Keratinocyte (primary cell): Measurements from ENCODE around the gene OTOF. TPM values are rescaled to one million over a fixed set of nuclear protein-coding genes. Genes with fewer than 3 reads are reported as not detected.

Experiments
- DNase-seq: peaks from one replicate; pipeline ENCODE4 v3.0.0-alpha.2; 2011; ENCODE audit warnings: low read depth, missing footprints, low spot score
- FAIRE-seq: peaks from 2 replicates; lab custom pipeline; 2011; peaks lifted over from hg19 to GRCh38; lab: Jason Lieb, UNC
- H2AFZ ChIP-seq: 2 replicates; pipeline ENCODE4 v1.6.0; 2012; ENCODE audit warnings: low read length, control low read depth, inconsistent platforms; ENCODE audit not compliant: control insufficient read depth
- H3K27ac ChIP-seq: 2 replicates; pipeline ENCODE4 v1.5.1; 2011; ENCODE audit warnings: low read length; ENCODE audit not compliant: control insufficient read depth, insufficient read depth
- H3K27me3 ChIP-seq: 3 replicates; pipeline ENCODE4 v1.6.0; 2011; ENCODE audit warnings: low read length; ENCODE audit not compliant: control insufficient read depth, insufficient read depth; ENCODE audit errors: extremely low read depth
- H3K36me3 ChIP-seq, 2 experiments: 2 replicates in 1 of 2; 3 replicates in 1 of 2; pipeline ENCODE4 v1.5.1; 2011; ENCODE audit warnings: low read length in 2 of 2, mild to moderate bottlenecking in 1 of 2; ENCODE audit not compliant: control insufficient read depth in 2 of 2, insufficient read depth in 2 of 2; ENCODE audit errors: extremely low read depth in 1 of 2
- H3K4me1 ChIP-seq: 3 replicates; pipeline ENCODE4 v1.5.1; 2011; ENCODE audit warnings: low read length; ENCODE audit not compliant: control insufficient read depth, insufficient read depth; ENCODE audit errors: extremely low read depth
- H3K4me2 ChIP-seq: 3 replicates; pipeline ENCODE4 v1.6.0; 2011; ENCODE audit warnings: low read depth, low read length; ENCODE audit not compliant: control insufficient read depth, insufficient read depth; ENCODE audit errors: extremely low read depth
- H3K4me3 ChIP-seq, 3 experiments: fragments of 200-600 bp in 1 of 3; sonication (generic) in 1 of 3; 2 replicates in 2 of 3; 3 replicates in 1 of 3; pipeline ENCODE4 v1.5.1; 2011 to 2016; ENCODE audit warnings: low read length in 3 of 3, mild to moderate bottlenecking in 3 of 3, control low read depth in 2 of 3, inconsistent platforms in 1 of 3, low read depth in 1 of 3, mixed read lengths in 1 of 3, mixed run types in 1 of 3, moderate library complexity in 1 of 3; ENCODE audit not compliant: control insufficient read depth in 2 of 3, insufficient read depth in 2 of 3; ENCODE audit errors: extremely low read depth in 1 of 3
- H3K79me2 ChIP-seq: 2 replicates; pipeline ENCODE4 v1.6.0; 2012; ENCODE audit warnings: low read length; ENCODE audit not compliant: control insufficient read depth, insufficient read depth
- H3K9ac ChIP-seq: 3 replicates; pipeline ENCODE4 v1.6.0; 2011; ENCODE audit warnings: low read length; ENCODE audit not compliant: control insufficient read depth, insufficient read depth; ENCODE audit errors: extremely low read depth
- H3K9me1 ChIP-seq: 3 replicates; pipeline ENCODE4 v1.6.0; 2011; ENCODE audit warnings: low read length; ENCODE audit not compliant: control insufficient read depth, insufficient read depth; ENCODE audit errors: extremely low read depth
- H3K9me3 ChIP-seq: 2 replicates; pipeline ENCODE4 v1.5.1; 2012; ENCODE audit warnings: low read depth, low read length; ENCODE audit not compliant: control insufficient read depth
- H4K20me1 ChIP-seq: 3 replicates; pipeline ENCODE4 v1.6.0; 2011; ENCODE audit warnings: low read length; ENCODE audit not compliant: control insufficient read depth, insufficient read depth; ENCODE audit errors: extremely low read depth
- EZH2 ChIP-seq: IDR thresholded peaks from one replicate; pipeline ENCODE4 v1.6.1; 2012; ENCODE audit warnings: inconsistent platforms, mild to moderate bottlenecking, low read length, moderate library complexity
- dilution Hi-C: fragments of 300-500 bp; cut with MboI; formaldehyde crosslinking; loops from one replicate; pipeline ENCODE4 v1.7.0; 2020; ENCODE audit warnings: low sequenced_read_pairs; ENCODE audit not compliant: extremely low pct_ligation_motif_present
- polyA plus RNA-seq, 5 experiments: library from polyadenylated mRNA; depleted of rRNA in 3 of 5; stranded (reverse) in 3 of 5; stranded (forward) in 1 of 5; unstranded in 1 of 5; fragments of >200 nt; gene quantifications; 1 replicate in 1 of 5; 2 replicates in 3 of 5; 3 replicates in 1 of 5; pipeline versions ENCODE4 v1.2.1 to v1.2.3, GENCODE V29; 2011 to 2012; ENCODE audit warnings: missing spikeins in 2 of 5, low read depth in 1 of 5, low replicate concordance in 1 of 5
- TF ChIP-seq, protein P1 (sequence below), 3 experiments: IDR thresholded peaks in 1 of 3; conservative IDR thresholded peaks in 1 of 3; optimal IDR thresholded peaks in 1 of 3; 2 replicates in 2 of 3; 3 replicates in 1 of 3; pipeline versions ENCODE3 to v1.5.1; 2011; ENCODE audit warnings: low read length in 3 of 3, mild to moderate bottlenecking in 3 of 3, moderate library complexity in 2 of 3, control low read depth in 1 of 3, inconsistent platforms in 1 of 3; ENCODE audit not compliant: insufficient read depth in 2 of 3; ENCODE audit errors: extremely low read depth in 1 of 3

OTOF gene
- polyA plus RNA-seq, 1 donor (not counting 4 experiments of a cell fraction or from before 2014, with no cell fraction given), result not detected

DNA sequence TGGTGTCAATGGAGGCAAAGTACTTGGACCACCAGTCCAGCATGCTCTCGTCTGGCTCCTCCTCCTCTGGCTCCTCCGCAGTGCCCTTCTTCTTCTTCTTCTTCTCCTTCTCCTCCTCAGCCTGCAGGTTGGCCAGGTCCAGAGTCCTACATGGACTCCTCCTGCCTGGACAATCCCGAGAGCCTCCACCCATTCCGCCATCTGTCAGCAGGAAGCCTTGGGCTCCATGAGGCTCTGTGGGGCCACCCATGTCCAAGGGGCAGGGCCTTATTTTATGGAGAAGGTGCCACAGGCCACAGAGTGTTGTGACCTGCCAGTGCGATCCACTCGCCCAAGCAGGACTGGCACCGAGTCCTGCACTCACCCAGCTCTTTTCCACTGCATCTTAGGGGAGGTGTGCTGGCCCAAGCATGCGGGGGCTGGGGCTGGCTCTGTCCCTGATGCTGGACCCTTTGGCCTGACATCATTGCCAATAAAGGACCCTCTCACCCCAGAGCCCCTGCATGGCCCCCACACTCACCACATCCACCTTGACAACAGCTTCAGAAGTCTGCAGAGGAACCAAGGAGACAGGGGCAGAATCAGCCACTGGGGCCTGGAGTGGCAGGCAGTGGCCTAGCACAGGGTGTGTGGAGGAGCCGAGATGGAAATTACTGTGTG is 7.2 kb downstream of the OTOF start:
- no peaks in the 10 kb centered on the region for H3K4me1 ChIP-seq
- H3K4me2 ChIP-seq, result no peak overlapping the region
- dilution Hi-C loops, result no loop called here
- H3K27me3 ChIP-seq, result no peaks in the 10 kb centered on the region
- DNase-seq, result no peak
- H2AFZ ChIP-seq, result no peak overlapping the region
- no peak overlapping the region for H3K4me3 ChIP-seq
- no peak overlapping the region for H3K9ac ChIP-seq
- H3K36me3 ChIP-seq, result no peaks in the 10 kb centered on the region
- no peak for FAIRE-seq
- H3K27ac ChIP-seq, result no peak overlapping the region
- H3K9me1 ChIP-seq, result no peaks in the 10 kb centered on the region
- H3K9me3 ChIP-seq, result no peaks in the 10 kb centered on the region
- TF ChIP-seq, protein P1, sequence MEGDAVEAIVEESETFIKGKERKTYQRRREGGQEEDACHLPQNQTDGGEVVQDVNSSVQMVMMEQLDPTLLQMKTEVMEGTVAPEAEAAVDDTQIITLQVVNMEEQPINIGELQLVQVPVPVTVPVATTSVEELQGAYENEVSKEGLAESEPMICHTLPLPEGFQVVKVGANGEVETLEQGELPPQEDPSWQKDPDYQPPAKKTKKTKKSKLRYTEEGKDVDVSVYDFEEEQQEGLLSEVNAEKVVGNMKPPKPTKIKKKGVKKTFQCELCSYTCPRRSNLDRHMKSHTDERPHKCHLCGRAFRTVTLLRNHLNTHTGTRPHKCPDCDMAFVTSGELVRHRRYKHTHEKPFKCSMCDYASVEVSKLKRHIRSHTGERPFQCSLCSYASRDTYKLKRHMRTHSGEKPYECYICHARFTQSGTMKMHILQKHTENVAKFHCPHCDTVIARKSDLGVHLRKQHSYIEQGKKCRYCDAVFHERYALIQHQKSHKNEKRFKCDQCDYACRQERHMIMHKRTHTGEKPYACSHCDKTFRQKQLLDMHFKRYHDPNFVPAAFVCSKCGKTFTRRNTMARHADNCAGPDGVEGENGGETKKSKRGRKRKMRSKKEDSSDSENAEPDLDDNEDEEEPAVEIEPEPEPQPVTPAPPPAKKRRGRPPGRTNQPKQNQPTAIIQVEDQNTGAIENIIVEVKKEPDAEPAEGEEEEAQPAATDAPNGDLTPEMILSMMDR (optimal IDR thresholded peaks at IDR 0.05 in 1 of 3, IDR thresholded peaks at IDR 0.05 in 1 of 3, conservative IDR thresholded peaks at IDR 0.05 in 1 of 3; ENCODE audit: extremely low read depth in 1 of 3, insufficient read depth in 2 of 3, low read length in 3 of 3), result no peak
- TF ChIP-seq EZH2, result no peak
- no peaks in the 10 kb centered on the region for H3K79me2 ChIP-seq
- no peaks in the 10 kb centered on the region for H4K20me1 ChIP-seq

DNA sequence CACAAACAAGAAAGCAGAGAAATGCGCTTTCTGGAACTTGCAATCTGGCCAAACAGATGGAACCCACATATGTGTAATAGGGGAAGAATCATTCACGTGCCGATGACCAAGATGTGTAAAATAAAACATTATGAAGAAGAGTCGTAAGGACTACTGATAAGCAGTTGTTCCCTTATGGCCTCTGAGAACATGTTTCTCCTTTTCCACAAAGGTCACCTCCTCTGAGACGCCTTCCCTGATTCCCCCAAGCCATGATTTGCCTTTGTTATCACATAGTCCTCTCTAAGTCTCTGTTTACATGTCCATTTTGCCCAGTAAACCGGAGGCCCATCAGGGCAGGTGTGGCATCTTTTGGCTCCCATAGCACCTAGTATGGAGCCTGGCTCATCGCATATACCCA is 8.0 kb downstream of the OTOF start:
- no peak for DNase-seq
- Histone ChIP-seq H3K9me3 (no peaks in the 10 kb centered on the region), H4K20me1 (no peaks in the 10 kb centered on the region), H2AFZ (no peak overlapping the region), H3K27ac (no peak overlapping the region), H3K4me2 (no peak overlapping the region), H3K27me3 (no peaks in the 10 kb centered on the region), H3K4me3 (no peak overlapping the region), H3K9me1 (no peaks in the 10 kb centered on the region), H3K9ac (no peak overlapping the region), H3K79me2 (no peaks in the 10 kb centered on the region), H3K4me1 (no peaks in the 10 kb centered on the region), H3K36me3 (no peaks in the 10 kb centered on the region)
- no peak for FAIRE-seq
- dilution Hi-C loops, result no loop called here
- TF ChIP-seq, protein P1 (optimal IDR thresholded peaks at IDR 0.05 in 1 of 3, IDR thresholded peaks at IDR 0.05 in 1 of 3, conservative IDR thresholded peaks at IDR 0.05 in 1 of 3; ENCODE audit: extremely low read depth in 1 of 3, insufficient read depth in 2 of 3, low read length in 3 of 3), result no peak
- TF ChIP-seq EZH2, result no peak
